GM10248 (cell line): Measurements from ENCODE around the gene NXPE3.

ENCODE experiments used
- CTCF ChIA-PET: fragments of 300-600 bp; sonication (Branson Sonifier 250); formaldehyde crosslinking; extraction: SDS; loops from one replicate; lab custom pipeline; 2021; ENCODE audit warnings: antibody characterized with exemption; lab: Yijun Ruan, JAX
- POLR2A ChIA-PET: fragments of 350-650 bp; sonication (Branson Sonifier 250); formaldehyde crosslinking; extraction: SDS; loops from one replicate; lab custom pipeline; 2020; ENCODE audit warnings: antibody characterized with exemption; lab: Yijun Ruan, JAX
- DNase-seq: peaks from one replicate; pipeline ENCODE4 v3.0.0; 2012; ENCODE audit errors: extremely low spot score
- TF ChIP-seq, protein P1 (sequence below): IDR thresholded peaks from 2 replicates; pipeline ENCODE4 v1.5.1; 2012; ENCODE audit warnings: mild to moderate bottlenecking, low read depth; ENCODE audit errors: extremely low read depth, missing control alignments, control extremely low read depth

The NXPE3 gene

DNA sequence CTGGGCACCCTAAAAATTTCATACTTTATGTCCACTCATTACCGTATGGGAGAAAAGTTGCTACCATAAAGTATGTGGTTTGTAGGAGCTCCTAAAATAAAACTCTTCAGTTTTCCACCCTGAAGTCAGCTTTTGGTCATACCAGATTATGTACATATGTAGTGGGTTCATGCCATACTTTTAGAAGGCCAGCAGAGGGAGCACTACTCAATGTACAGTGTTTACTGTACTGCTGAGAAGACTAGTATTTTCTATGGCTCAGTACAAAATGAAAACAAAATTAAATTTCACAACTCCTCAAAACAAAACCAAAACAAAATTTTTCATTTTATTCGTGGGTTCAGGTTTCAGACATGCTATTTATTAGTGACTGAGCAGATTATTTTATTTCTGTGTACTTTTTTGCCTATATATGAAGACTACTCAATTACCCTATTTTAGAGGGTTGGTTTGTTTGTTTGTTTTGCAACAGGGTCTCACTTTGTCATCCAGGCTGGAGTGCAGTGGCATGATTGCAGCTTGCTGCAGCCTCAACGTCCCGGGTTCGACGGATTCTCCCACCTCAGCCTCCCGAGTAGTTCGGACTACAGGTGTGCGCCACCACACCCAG lies 24.3 kb downstream of the NXPE3 start:
- ChIA-PET CTCF (interaction anchor here (0.6 to 16.3 kb wide), 43 partner anchors 8 to 739 kb away, joined by 3 to 443 read pairs (median 4); partner anchors contain the start of gene NXPE3), POLR2A (interaction anchor here (0.6 kb wide), 1 partner anchor 46 kb away, joined by 3 read pairs; the partner anchor contains the start of gene NFKBIZ)
- DNase-seq = peak; percentile 67
- TF ChIP-seq, protein P1, sequence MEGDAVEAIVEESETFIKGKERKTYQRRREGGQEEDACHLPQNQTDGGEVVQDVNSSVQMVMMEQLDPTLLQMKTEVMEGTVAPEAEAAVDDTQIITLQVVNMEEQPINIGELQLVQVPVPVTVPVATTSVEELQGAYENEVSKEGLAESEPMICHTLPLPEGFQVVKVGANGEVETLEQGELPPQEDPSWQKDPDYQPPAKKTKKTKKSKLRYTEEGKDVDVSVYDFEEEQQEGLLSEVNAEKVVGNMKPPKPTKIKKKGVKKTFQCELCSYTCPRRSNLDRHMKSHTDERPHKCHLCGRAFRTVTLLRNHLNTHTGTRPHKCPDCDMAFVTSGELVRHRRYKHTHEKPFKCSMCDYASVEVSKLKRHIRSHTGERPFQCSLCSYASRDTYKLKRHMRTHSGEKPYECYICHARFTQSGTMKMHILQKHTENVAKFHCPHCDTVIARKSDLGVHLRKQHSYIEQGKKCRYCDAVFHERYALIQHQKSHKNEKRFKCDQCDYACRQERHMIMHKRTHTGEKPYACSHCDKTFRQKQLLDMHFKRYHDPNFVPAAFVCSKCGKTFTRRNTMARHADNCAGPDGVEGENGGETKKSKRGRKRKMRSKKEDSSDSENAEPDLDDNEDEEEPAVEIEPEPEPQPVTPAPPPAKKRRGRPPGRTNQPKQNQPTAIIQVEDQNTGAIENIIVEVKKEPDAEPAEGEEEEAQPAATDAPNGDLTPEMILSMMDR = peak; percentile 79

DNA sequence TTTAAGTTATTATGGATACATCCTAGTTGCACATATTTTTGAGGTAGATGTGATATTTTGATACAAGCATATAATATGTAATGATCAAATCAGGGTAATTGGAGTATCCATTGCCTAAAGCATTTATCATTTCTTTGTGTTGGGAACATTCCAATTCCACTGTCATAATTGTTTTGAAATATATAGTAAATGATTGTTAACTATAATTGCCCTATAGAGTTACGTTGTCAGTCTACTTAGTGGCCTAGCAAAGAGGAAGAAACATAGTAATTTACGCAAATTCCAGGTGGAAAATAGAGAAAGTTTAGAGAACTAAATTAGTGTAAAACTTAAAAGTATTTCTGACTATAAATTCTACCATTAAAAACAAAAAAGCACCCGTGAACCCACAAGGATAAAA lies 24.9 kb downstream of the NXPE3 start:
- ChIA-PET POLR2A (no interaction called here), CTCF (interaction anchor here (1.3 to 16.3 kb wide), 12 partner anchors 7 to 738 kb away, joined by 4 to 443 read pairs (median 12); partner anchors contain the start of gene NXPE3)
- TF ChIP-seq, protein P1 = no peak
- DNase-seq = no peak

DNA sequence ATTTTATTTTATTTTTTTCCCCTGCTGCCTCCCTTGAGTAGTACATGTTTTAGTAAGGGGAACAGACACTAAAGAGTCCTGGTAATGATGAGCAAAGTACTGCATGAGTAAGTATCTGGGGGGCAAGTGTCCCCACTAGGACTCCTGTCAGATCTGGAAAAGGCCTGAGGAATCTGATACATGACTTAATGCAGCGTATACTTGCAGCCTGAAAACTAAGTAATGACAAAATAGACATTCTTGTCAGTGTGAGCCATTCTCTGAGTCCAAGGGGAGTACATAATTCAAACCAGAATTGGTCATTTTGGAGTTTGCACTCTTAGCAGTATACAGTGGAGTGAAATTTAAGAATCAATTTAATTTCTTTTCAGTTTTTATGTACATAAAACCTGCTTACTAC lies 27.5 kb downstream of the NXPE3 start:
- POLR2A ChIA-PET = no interaction called here
- CTCF ChIA-PET = interaction anchor here (1.1 to 16.3 kb wide), 5 partner anchors 8 to 420 kb away, joined by 3 to 443 read pairs (median 8); no protein-coding TSS in a partner anchor
- TF ChIP-seq, protein P1 = no peak
- no peak for DNase-seq

DNA sequence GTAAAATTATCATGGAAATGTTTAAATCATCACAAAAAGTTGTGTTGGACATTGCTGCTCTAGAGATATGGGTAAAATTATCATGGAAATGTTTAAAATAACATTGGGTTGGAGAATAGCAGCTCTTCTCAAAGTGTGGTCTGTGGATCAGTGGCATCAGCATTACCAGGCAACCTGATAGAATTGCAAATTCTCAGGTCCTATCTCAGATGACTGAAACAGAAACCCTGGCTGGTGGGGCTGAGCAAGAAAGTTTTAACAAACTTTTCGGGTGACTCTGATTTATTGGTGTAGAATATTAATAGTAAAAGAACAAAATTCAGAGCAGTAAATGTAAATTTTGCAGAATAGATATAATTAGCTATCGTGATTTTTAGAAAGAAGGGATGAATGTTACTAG lies 28.9 kb downstream of the NXPE3 start:
- CTCF ChIA-PET = interaction anchor here (0.7 to 16.3 kb wide), 11 partner anchors 9 to 729 kb away, joined by 3 to 443 read pairs (median 3); no protein-coding TSS in a partner anchor
- TF ChIP-seq, protein P1 = no peak
- POLR2A ChIA-PET = interaction anchor here (1.2 kb wide), 1 partner anchor 42 kb away, joined by 4 read pairs; the partner anchor contains the start of gene NFKBIZ
- no peak for DNase-seq

DNA sequence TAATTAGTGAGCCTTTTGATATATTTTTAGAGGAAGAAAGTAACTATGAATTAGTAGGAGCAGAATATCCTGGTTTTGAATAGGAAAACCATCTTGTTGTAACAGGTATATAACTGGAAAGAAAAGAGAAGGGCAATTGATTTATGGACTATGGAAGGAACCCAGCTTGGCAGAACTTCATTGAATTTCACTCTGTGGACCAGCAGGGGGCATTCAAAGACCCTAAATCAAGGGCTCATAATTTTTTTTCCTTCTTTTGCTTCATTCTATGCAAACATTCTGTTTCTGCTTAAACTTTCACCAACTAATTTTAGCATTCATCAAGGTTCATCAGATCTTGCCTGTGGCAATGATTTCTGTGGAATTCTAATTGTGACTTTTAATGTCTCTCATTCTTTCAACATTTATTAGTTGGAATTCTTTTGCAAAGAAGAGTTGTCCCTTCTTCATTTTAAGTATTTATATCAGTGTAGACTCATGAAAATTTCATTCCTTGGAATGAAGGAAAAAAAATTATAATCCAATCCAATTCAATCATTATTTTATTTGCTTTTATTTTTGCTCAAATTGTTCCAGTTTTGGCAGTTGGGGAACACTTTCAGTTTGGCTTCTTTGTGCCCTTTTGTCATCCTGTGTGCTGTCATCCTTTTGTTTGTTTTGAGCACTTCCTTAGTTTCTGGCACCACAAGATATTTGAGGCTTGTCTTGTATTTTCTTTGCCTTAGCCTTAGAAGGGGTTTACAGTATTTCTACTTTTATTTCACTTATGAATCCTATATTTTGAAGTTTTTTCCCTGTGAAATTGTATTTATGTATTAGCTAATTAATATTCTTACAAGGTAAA lies 30.4 kb downstream of the NXPE3 start:
- POLR2A ChIA-PET = no interaction called here
- TF ChIP-seq, protein P1 = peak; percentile 69
- CTCF ChIA-PET = interaction anchor here (0.6 to 16.3 kb wide), 18 partner anchors 8 to 729 kb away, joined by 3 to 443 read pairs (median 5); partner anchors contain the start of gene NFKBIZ
- DNase-seq = peak; percentile 44

DNA sequence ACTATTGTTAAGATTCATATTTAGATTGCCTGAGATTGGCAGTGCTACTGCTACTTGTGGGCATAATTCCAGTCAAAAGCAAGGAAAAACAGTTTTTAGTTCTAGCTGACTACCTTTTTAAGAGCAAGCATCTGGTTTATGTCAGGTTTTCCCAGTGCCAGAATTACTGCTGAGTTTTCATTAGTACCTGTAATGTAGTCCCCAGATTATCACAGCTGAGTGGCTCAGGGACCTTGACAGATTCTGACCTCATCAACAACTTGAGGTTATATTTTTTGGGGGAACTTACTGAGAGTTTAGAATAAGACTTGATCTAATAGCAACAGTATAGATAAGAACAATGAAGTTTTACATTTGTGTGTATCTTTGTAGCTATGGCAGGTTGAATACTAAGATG lies 31.0 kb downstream of the NXPE3 start:
- CTCF ChIA-PET = interaction anchor here (0.6 to 16.3 kb wide), 15 partner anchors 8 to 728 kb away, joined by 3 to 443 read pairs (median 5); partner anchors contain the start of gene NFKBIZ
- no peak for DNase-seq
- POLR2A ChIA-PET = no interaction called here
- TF ChIP-seq, protein P1 = no peak
